Kidney epithelial cell (primary cell): Measurements from ENCODE around the gene IL26. TPM values are rescaled to one million over a fixed set of nuclear protein-coding genes. Genes with fewer than 3 reads are reported as not detected.

Source experiments
- DNase-seq: peaks from one replicate; pipeline ENCODE4 v3.0.0-alpha.2; 2010; ENCODE audit warnings: low read depth
- H3K27me3 ChIP-seq: 2 replicates; pipeline ENCODE4 v1.6.0; 2011; ENCODE audit warnings: low read length; ENCODE audit not compliant: control insufficient read depth, insufficient read depth
- H3K36me3 ChIP-seq: 2 replicates; pipeline ENCODE4 v1.5.1; 2011; ENCODE audit warnings: low read length; ENCODE audit not compliant: control insufficient read depth, insufficient read depth
- H3K4me3 ChIP-seq: 2 replicates; pipeline ENCODE4 v1.5.1; 2011; ENCODE audit warnings: low read depth, mild to moderate bottlenecking, control low read depth, low read length
- total RNA-seq: library from RNA; depleted of rRNA; stranded (reverse); fragments of >200 nt; gene quantifications from 2 replicates; pipeline ENCODE4 v1.2.3, GENCODE V29; 2015
- TF ChIP-seq, protein P1 (sequence below): IDR thresholded peaks from 2 replicates; pipeline ENCODE4 v1.5.1; 2011; ENCODE audit warnings: mild to moderate bottlenecking, moderate library complexity, low read length, control low read depth, inconsistent platforms; ENCODE audit not compliant: insufficient read depth, poor library complexity, severe bottlenecking

Gene IL26
- total RNA-seq, 1 donor from 2014 or later, result not detected

DNA sequence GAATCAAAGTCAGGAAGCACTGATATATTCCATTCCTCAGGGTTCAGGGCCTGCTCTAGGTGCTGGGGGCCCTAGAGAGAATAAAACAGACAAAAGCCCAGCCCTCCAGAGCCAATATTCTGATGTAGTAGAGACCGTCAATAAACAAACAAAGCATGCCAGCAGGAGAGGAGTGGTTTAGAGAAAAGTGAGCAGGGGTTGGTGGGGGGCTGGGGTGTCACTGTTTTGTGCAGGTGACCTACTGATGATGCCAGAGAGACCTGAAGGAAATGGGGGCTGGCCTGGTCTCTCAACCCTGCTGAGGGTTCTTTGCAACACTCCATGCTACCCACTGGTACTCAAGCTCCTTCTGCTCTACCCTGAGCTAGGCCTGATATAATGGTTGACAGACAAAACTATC is 26.5 kb downstream of the IL26 start:
- H3K27me3 ChIP-seq, result peaks cover 2% of the 10 kb centered on the region
- H3K36me3 ChIP-seq, result no peaks in the 10 kb centered on the region
- no peak overlapping the region for H3K4me3 ChIP-seq
- no peak for DNase-seq
- TF ChIP-seq, protein P1, sequence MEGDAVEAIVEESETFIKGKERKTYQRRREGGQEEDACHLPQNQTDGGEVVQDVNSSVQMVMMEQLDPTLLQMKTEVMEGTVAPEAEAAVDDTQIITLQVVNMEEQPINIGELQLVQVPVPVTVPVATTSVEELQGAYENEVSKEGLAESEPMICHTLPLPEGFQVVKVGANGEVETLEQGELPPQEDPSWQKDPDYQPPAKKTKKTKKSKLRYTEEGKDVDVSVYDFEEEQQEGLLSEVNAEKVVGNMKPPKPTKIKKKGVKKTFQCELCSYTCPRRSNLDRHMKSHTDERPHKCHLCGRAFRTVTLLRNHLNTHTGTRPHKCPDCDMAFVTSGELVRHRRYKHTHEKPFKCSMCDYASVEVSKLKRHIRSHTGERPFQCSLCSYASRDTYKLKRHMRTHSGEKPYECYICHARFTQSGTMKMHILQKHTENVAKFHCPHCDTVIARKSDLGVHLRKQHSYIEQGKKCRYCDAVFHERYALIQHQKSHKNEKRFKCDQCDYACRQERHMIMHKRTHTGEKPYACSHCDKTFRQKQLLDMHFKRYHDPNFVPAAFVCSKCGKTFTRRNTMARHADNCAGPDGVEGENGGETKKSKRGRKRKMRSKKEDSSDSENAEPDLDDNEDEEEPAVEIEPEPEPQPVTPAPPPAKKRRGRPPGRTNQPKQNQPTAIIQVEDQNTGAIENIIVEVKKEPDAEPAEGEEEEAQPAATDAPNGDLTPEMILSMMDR, result no peak

DNA sequence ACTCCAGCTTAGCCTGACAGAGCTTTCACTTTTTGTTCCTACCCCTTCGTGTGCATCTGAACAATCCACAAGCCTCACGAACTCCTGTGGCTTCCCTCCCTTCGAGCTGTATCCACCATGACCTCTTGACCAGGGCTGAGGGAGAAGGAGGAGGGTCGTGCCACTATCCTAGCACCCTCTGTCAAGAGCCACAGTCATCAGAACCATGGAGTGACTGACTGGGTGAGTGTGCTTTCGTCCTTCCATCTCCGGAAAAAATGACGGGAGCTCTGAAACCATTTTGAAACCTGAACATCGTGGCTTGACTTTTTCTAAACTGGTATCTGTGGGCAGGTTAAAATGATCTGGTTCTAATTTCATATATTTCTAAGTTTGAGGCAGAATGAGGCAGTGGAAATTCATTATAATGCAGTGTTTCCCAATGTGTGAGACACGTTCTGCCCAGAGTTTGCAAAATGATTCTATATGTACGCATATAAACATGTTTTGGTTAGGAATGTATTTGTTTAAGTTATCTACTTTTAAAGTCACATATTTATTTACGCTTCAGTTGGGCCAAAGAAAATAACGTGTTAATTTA is 27.0 kb downstream of the IL26 start:
- Histone ChIP-seq H3K36me3 (no peaks in the 10 kb centered on the region), H3K27me3 (peaks cover 2% of the 10 kb centered on the region), H3K4me3 (no peak overlapping the region)
- DNase-seq, result no peak
- TF ChIP-seq, protein P1, result no peak

DNA sequence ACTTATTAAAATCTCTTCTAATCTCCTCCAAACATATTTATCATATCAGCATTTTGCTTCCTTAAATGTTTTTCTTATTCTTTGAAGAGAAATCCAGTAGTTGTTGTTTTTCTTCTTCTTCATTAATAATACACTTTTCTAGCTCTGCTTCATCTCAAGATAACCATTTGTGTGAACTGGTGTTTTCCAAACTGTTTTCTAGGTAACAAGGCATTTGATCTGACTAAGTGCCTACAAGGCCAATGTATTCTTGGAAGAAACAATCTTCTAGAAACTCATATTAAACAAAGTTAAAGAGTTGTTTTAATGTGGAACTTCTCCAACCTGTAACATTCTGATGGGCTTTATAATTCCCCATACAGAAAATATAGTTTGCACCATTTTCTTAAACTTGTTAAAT is 35.3 kb downstream of the IL26 start:
- Histone ChIP-seq H3K4me3 (no peak overlapping the region), H3K36me3 (no peaks in the 10 kb centered on the region), H3K27me3 (peaks cover 5% of the 10 kb centered on the region)
- DNase-seq, result no peak
- TF ChIP-seq, protein P1, result no peak

DNA sequence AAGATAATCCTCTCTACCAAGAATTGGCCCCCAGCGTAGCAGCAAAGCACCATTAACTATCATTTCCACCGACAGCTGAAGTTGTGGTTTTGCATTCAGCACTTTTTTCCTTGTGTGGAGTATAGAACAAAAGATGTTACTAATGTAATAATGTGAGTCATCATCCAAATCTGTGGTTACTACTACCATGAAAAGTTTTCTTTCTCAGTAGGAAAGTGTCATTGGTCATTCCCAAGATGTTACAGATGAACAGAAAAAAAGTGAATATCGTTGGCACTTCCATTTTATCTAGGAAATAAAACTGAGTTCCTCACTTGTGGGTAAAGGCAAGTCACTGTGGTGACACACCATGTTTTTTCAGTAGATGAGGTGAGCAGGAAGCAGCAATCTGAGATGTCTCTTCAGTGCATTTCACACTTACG is 35.8 kb downstream of the IL26 start:
- peak; percentile 41 for DNase-seq
- Histone ChIP-seq H3K4me3 (no peak overlapping the region), H3K27me3 (peaks cover 5% of the 10 kb centered on the region), H3K36me3 (no peaks in the 10 kb centered on the region)
- TF ChIP-seq, protein P1, result no peak

DNA sequence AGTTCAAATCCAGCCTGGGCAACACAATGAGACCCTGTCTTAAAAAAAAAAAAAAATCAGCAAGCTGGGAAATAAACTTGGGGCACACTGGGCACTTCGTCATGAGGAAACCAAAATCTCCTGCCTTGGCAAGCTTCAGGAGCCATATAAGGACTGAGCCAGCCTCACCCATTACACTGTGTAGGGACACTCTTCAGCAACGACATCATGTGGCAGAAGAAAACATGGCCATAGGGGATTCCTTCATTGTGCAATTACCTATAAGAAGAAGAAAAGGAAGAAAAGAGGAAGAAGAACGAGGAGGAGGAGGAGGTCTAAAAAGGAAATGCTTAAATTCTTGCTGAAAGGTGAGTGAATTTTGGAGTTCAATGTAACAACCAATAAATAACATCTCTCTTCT is 40.0 kb downstream of the IL26 start:
- Histone ChIP-seq H3K36me3 (no peaks in the 10 kb centered on the region), H3K27me3 (peaks cover 5% of the 10 kb centered on the region), H3K4me3 (no peak overlapping the region)
- DNase-seq, result no peak
- TF ChIP-seq, protein P1, result no peak
